Stimulated activated naive B cell treated with anti-CD40 and anti-IgM and Interleukin-4, amounts not matched to agents 10 μg/mL and 1 μg/mL and 100 μg/mL, for 72 hours (primary cell): ENCODE data around the gene CAMKMT.

ENCODE experiments used
- ATAC-seq, 2 donors: fragments of 150-1000 bp; cut with Tn5 transposase; replicated peaks; 2 replicates each; pipeline ENCODE4 v1.10.0; 2021; ENCODE audit warnings: moderate library complexity in 1 of 2
- DNase-seq: peaks from one replicate; pipeline ENCODE4 v3.0.0; 2021
- H3K27ac Mint-ChIP-seq: one replicate; pipeline ENCODE4 v1.8.0; 2022; ENCODE audit warnings: mild to moderate bottlenecking, mixed read lengths
- H3K27me3 Mint-ChIP-seq, 2 donors: one replicate each; pipeline ENCODE4 v1.8.0; 2022; ENCODE audit warnings: mixed read lengths in 2 of 2
- H3K36me3 Mint-ChIP-seq, 2 donors: one replicate each; pipeline ENCODE4 v1.8.0; 2022; ENCODE audit warnings: mixed read lengths in 2 of 2, mild to moderate bottlenecking in 1 of 2
- H3K4me1 Mint-ChIP-seq, 2 donors: one replicate each; pipeline ENCODE4 v1.8.0; 2022; ENCODE audit warnings: mixed read lengths in 2 of 2, mild to moderate bottlenecking in 1 of 2
- H3K4me3 Mint-ChIP-seq, 2 donors: one replicate each; pipeline ENCODE4 v1.8.0; 2022; ENCODE audit warnings: mild to moderate bottlenecking in 2 of 2, mixed read lengths in 2 of 2, moderate library complexity in 1 of 2
- H3K9me3 Mint-ChIP-seq, 2 donors: one replicate each; pipeline ENCODE4 v1.8.0; 2022; ENCODE audit warnings: mixed read lengths in 2 of 2, mild to moderate bottlenecking in 1 of 2

The CAMKMT gene

GRCh38 chr2:44676379-44676778 is 314.6 kb downstream of the CAMKMT start:
- Mint-ChIP-seq H3K27ac (no peak overlapping the region), H3K27me3 (no peaks in the 10 kb centered on the region), H3K4me3 (no peak overlapping the region), H3K4me1 (peaks cover 7 to 20% of the 10 kb centered on the region in 2 donors), H3K9me3 (no peaks in the 10 kb centered on the region), H3K36me3 (peaks cover 4 to 7% of the 10 kb centered on the region in 2 donors)
- DNase-seq (no peak), ATAC-seq (no peak)

GRCh38 chr2:44679584-44679983 is 317.8 kb downstream of the CAMKMT start:
- no peak overlapping the region for H3K4me3 Mint-ChIP-seq
- ATAC-seq = no peak

GRCh38 chr2:44679990-44680389 is 318.2 kb downstream of the CAMKMT start:
- ATAC-seq (no peak), DNase-seq (no peak)
- Mint-ChIP-seq H3K27ac (no peak overlapping the region), H3K27me3 (no peaks in the 10 kb centered on the region), H3K36me3 (peaks cover 4 to 5% of the 10 kb centered on the region in 2 donors), H3K9me3 (no peaks in the 10 kb centered on the region), H3K4me3 (no peak overlapping the region), H3K4me1 (peaks cover 2 to 8% of the 10 kb centered on the region in 2 donors)

More at GRCh38 chr2:44679584-44679983, 317.8 kb downstream of the CAMKMT start:
- H3K9me3 Mint-ChIP-seq = no peaks in the 10 kb centered on the region
- no peak for DNase-seq
- peaks cover 4 to 5% of the 10 kb centered on the region in 2 donors for H3K36me3 Mint-ChIP-seq
- H3K27me3 Mint-ChIP-seq = no peaks in the 10 kb centered on the region
- peaks cover 2 to 4% of the 10 kb centered on the region in 2 donors for H3K4me1 Mint-ChIP-seq
- no peak overlapping the region for H3K27ac Mint-ChIP-seq

GRCh38 chr2:44680424-44680971 is 318.8 kb downstream of the CAMKMT start:
- Mint-ChIP-seq H3K36me3 (peaks cover 4 to 5% of the 10 kb centered on the region in 2 donors), H3K9me3 (no peaks in the 10 kb centered on the region), H3K4me1 (peaks cover 2 to 13% of the 10 kb centered on the region in 2 donors), H3K27me3 (no peaks in the 10 kb centered on the region), H3K4me3 (no peak overlapping the region), H3K27ac (no peak overlapping the region)
- DNase-seq (no peak), ATAC-seq (no peak)

- H3K4me1 Mint-ChIP-seq = peaks cover 2 to 18% of the 10 kb centered on the region in 2 donors
- DNase-seq (no peak), ATAC-seq (no peak)
- H3K4me3 Mint-ChIP-seq = no peak overlapping the region
- H3K9me3 Mint-ChIP-seq = no peaks in the 10 kb centered on the region
- no peak overlapping the region for H3K27ac Mint-ChIP-seq
- H3K27me3 Mint-ChIP-seq = no peaks in the 10 kb centered on the region
- peaks cover 4 to 5% of the 10 kb centered on the region in 2 donors for H3K36me3 Mint-ChIP-seq
Observed at GRCh38 chr2:44680983-44681531, 319.3 kb downstream of the CAMKMT start.

- no peak for ATAC-seq
- Mint-ChIP-seq H3K27ac (no peak overlapping the region), H3K27me3 (no peaks in the 10 kb centered on the region), H3K9me3 (no peaks in the 10 kb centered on the region), H3K36me3 (peaks cover 3 to 4% of the 10 kb centered on the region in 2 donors), H3K4me1 (peaks cover 2 to 18% of the 10 kb centered on the region in 2 donors), H3K4me3 (no peak overlapping the region)
- DNase-seq = no peak
Observed at GRCh38 chr2:44682459-44682858, 320.7 kb downstream of the CAMKMT start.

- no peaks in the 10 kb centered on the region for H3K27me3 Mint-ChIP-seq
- H3K4me1 Mint-ChIP-seq = peaks cover 3 to 18% of the 10 kb centered on the region in 2 donors
- no peak for DNase-seq
- H3K27ac Mint-ChIP-seq = no peak overlapping the region
- no peak for ATAC-seq
- peaks cover 0 to 3% of the 10 kb centered on the region in 2 donors for H3K36me3 Mint-ChIP-seq
- no peak overlapping the region for H3K4me3 Mint-ChIP-seq
- no peaks in the 10 kb centered on the region for H3K9me3 Mint-ChIP-seq
Observed at GRCh38 chr2:44684559-44684958, 322.8 kb downstream of the CAMKMT start.

GRCh38 chr2:44686561-44686960 is 324.8 kb downstream of the CAMKMT start:
- ATAC-seq (no peak), DNase-seq (no peak)

GRCh38 chr2:44687686-44688455 is 326.1 kb downstream of the CAMKMT start:
- H3K36me3 Mint-ChIP-seq = peaks cover 0 to 3% of the 10 kb centered on the region in 2 donors
- DNase-seq = no peak
- peaks cover 6 to 20% of the 10 kb centered on the region in 2 donors for H3K4me1 Mint-ChIP-seq
- ATAC-seq = no peak
- H3K27ac Mint-ChIP-seq = no peak overlapping the region
- no peaks in the 10 kb centered on the region for H3K27me3 Mint-ChIP-seq
- no peak overlapping the region for H3K4me3 Mint-ChIP-seq
- H3K9me3 Mint-ChIP-seq = no peaks in the 10 kb centered on the region

More at GRCh38 chr2:44686561-44686960, 324.8 kb downstream of the CAMKMT start:
- Mint-ChIP-seq H3K36me3 (peaks cover 0 to 3% of the 10 kb centered on the region in 2 donors), H3K4me3 (no peak overlapping the region), H3K27ac (no peak overlapping the region), H3K27me3 (no peaks in the 10 kb centered on the region), H3K9me3 (no peaks in the 10 kb centered on the region), H3K4me1 (peaks cover 6 to 20% of the 10 kb centered on the region in 2 donors)

- H3K27me3 Mint-ChIP-seq = no peaks in the 10 kb centered on the region
- H3K4me1 Mint-ChIP-seq = peaks cover 6 to 20% of the 10 kb centered on the region in 2 donors
- peaks cover 0 to 3% of the 10 kb centered on the region in 2 donors for H3K36me3 Mint-ChIP-seq
- no peak overlapping the region for H3K27ac Mint-ChIP-seq
- H3K9me3 Mint-ChIP-seq = no peaks in the 10 kb centered on the region
- no peak for ATAC-seq
- no peak for DNase-seq
- no peak overlapping the region for H3K4me3 Mint-ChIP-seq
Observed at GRCh38 chr2:44688456-44689124, 326.8 kb downstream of the CAMKMT start.

GRCh38 chr2:44689516-44689915 is 327.8 kb downstream of the CAMKMT start:
- ATAC-seq (peak; percentile 60 to 61), DNase-seq (no peak)
- peaks cover 8 to 20% of the 10 kb centered on the region in 2 donors for H3K4me1 Mint-ChIP-seq
- no peak overlapping the region for H3K4me3 Mint-ChIP-seq
- H3K27ac Mint-ChIP-seq = peak overlapping the region; percentile 68
- H3K9me3 Mint-ChIP-seq = no peaks in the 10 kb centered on the region
- no peaks in the 10 kb centered on the region for H3K27me3 Mint-ChIP-seq
- H3K36me3 Mint-ChIP-seq = peaks cover 0 to 3% of the 10 kb centered on the region in 2 donors

- ATAC-seq = no peak
- no peaks in the 10 kb centered on the region for H3K27me3 Mint-ChIP-seq
- no peaks in the 10 kb centered on the region for H3K9me3 Mint-ChIP-seq
Observed at GRCh38 chr2:44691174-44691785, 329.5 kb downstream of the CAMKMT start.

GRCh38 chr2:44692821-44693220 is 331.1 kb downstream of the CAMKMT start:
- Mint-ChIP-seq H3K27ac (no peak overlapping the region), H3K9me3 (no peaks in the 10 kb centered on the region)

More at GRCh38 chr2:44691174-44691785, 329.5 kb downstream of the CAMKMT start:
- H3K27ac Mint-ChIP-seq = no peak overlapping the region
- H3K4me3 Mint-ChIP-seq = no peak overlapping the region
- peaks cover 0 to 3% of the 10 kb centered on the region in 2 donors for H3K36me3 Mint-ChIP-seq
- no peak for DNase-seq
- H3K4me1 Mint-ChIP-seq = peaks cover 6 to 8% of the 10 kb centered on the region in 2 donors

GRCh38 chr2:44700824-44701223 is 339.1 kb downstream of the CAMKMT start:
- Mint-ChIP-seq H3K27me3 (no peaks in the 10 kb centered on the region), H3K9me3 (no peaks in the 10 kb centered on the region), H3K4me1 (peaks cover 0 to under 1% of the 10 kb centered on the region in 2 donors), H3K27ac (no peak overlapping the region), H3K4me3 (no peak overlapping the region), H3K36me3 (no peaks in the 10 kb centered on the region)
- no peak for ATAC-seq
- no peak for DNase-seq

More at GRCh38 chr2:44692821-44693220, 331.1 kb downstream of the CAMKMT start:
- peaks cover 0 to 3% of the 10 kb centered on the region in 2 donors for H3K36me3 Mint-ChIP-seq
- no peak overlapping the region for H3K4me3 Mint-ChIP-seq
- peaks cover 6 to 8% of the 10 kb centered on the region in 2 donors for H3K4me1 Mint-ChIP-seq
- no peaks in the 10 kb centered on the region for H3K27me3 Mint-ChIP-seq
- ATAC-seq = no peak
- DNase-seq = no peak
